Stimulated activated CD8-positive, alpha-beta memory T cell treated with anti-CD3 and anti-CD28 coated beads, Interleukin-7, amount 100 ng/mL, for 4 hours (primary cell): ENCODE data around the gene SUPT4H1.

Experiments
- DNase-seq, 2 donors: peaks; one replicate each; pipeline ENCODE4 v3.0.0-alpha.2; 2020; ENCODE audit warnings: low read depth in 2 of 2

SUPT4H1 gene

GRCh38 chr17:58380207-58381123 lies 28.5 kb upstream of the SUPT4H1 start:
- DNase-seq, result no peak

GRCh38 chr17:58379511-58379824 lies 27.5 kb upstream of the SUPT4H1 start:
- DNase-seq, result no peak

- DNase-seq, result no peak
These were observed 26.9 kb upstream of the SUPT4H1 start for GRCh38 chr17:58378733-58379510.

- DNase-seq, result no peak
These were observed 25.7 kb upstream of the SUPT4H1 start for GRCh38 chr17:58377661-58378060.

- no peak for DNase-seq
These were observed 25.1 kb upstream of the SUPT4H1 start for GRCh38 chr17:58377093-58377601.

GRCh38 chr17:58376472-58377000 lies 24.5 kb upstream of the SUPT4H1 start:
- no peak for DNase-seq

- DNase-seq, result no peak
These were observed 23.8 kb upstream of the SUPT4H1 start for GRCh38 chr17:58375811-58376210.

- DNase-seq, result no peak
These were observed 23.3 kb upstream of the SUPT4H1 start for GRCh38 chr17:58375256-58375655.

- no peak for DNase-seq
These were observed 21.9 kb upstream of the SUPT4H1 start for GRCh38 chr17:58373923-58374322.

- DNase-seq, result no peak
These were observed 21.0 kb upstream of the SUPT4H1 start for GRCh38 chr17:58373003-58373402.

- no peak for DNase-seq
These were observed 19.4 kb upstream of the SUPT4H1 start for GRCh38 chr17:58371300-58371950.

- DNase-seq, result no peak
These were observed 18.7 kb upstream of the SUPT4H1 start for GRCh38 chr17:58370716-58371115.

- DNase-seq, result no peak
These were observed 18.3 kb upstream of the SUPT4H1 start for GRCh38 chr17:58370309-58370708.

GRCh38 chr17:58369214-58370031 lies 17.4 kb upstream of the SUPT4H1 start:
- DNase-seq, result no peak

- DNase-seq, result no peak
These were observed 16.8 kb upstream of the SUPT4H1 start for GRCh38 chr17:58368860-58369213.

- no peak for DNase-seq
These were observed 15.5 kb upstream of the SUPT4H1 start for GRCh38 chr17:58367461-58367860.

- no peak for DNase-seq
These were observed 14.1 kb upstream of the SUPT4H1 start for GRCh38 chr17:58365980-58366595.

- DNase-seq, result no peak
These were observed 13.4 kb upstream of the SUPT4H1 start for GRCh38 chr17:58365185-58365979.

GRCh38 chr17:58364270-58364942 lies 12.4 kb upstream of the SUPT4H1 start:
- DNase-seq, result no peak
